Gastrocnemius medialis (tissue), 4 donors: ENCODE results near the gene INKA2.

Experiments
- CTCF ChIP-seq, 5 experiments: fragments of 450-650 bp in 3 of 5; fragments of 200-600 bp in 2 of 5; sonication (generic) in 2 of 5; IDR thresholded peaks in 4 of 5; conservative IDR thresholded peaks in 1 of 5; 1 replicate in 4 of 5; 2 replicates in 1 of 5; pipeline ENCODE4 v1.5.1; 2016 to 2019; ENCODE audit warnings: antibody characterized with exemption in 5 of 5, mild to moderate bottlenecking in 3 of 5, moderate library complexity in 3 of 5
- POLR2A ChIP-seq, 2 donors: fragments of 450-650 bp; IDR thresholded peaks; one replicate each; pipeline ENCODE4 v1.6.1; 2017; ENCODE audit warnings: antibody characterized with exemption in 2 of 2, mild to moderate bottlenecking in 2 of 2, moderate library complexity in 2 of 2

- TF ChIP-seq CTCF (IDR thresholded peaks at IDR 0.05 in 4 of 5, conservative IDR thresholded peaks at IDR 0.05 in 1 of 5) (no peak), POLR2A (IDR thresholded peaks at IDR 0.05) (no peak)
Observed at GRCh38 chr1:111737216-111738132, 1.7 kb downstream of the INKA2 start.
